NOMO-1 treated with DMSO at 0.1 percent for 48 hours (cell line): Measurements from ENCODE around the gene ZNF213.

Experiments
- DNase-seq: peaks from one replicate; lab custom pipeline; 2025; ENCODE audit not compliant: unreplicated experiment; lab: John Stamatoyannopoulos, UW

ZNF213 gene

DNA sequence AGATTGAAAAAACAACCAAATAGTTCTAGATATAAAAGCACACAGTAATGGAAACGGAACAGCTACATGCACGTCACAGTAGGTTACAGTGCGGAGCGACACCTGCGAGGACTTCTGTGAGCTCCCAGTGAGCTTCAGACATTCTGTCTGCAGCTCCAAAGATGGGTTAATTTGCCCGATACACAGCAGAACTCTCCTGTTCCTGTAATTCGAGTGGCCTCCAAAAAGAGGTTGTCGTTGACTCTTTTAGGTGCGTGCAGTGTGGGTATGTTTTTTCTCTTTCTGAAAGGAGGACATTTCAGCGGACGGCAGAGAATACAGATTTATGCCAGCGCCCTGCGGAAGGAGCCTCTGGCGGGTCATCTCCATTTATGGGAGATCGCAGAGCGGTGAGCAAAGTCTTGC lies 56.1 kb downstream of the ZNF213 start:
- DNase-seq: no peak
